ENCODE measurements around the gene RNLS.

Gene RNLS

DNA sequence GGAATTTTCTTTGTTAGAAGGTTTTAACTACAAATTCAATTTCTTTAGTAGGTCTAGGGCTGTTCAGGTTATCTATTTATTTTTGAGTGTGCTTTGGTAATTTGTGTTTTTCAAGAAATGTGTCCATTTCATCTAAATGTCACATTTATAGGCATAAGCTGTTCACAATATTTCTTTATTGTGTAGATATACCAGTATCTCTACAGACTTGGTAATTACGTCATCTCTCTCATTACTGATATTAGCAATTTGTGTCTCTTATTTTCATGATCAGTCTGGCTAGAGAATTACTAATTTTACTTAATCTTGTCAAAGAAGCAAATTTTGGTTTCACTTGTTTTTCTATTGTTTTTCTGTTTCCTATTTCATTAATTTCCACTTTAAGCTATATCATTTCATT lies 152.0 kb downstream of the RNLS start:
- no peak for DNase-seq (ENCODE audit: low read depth in 2 of 2)

DNA sequence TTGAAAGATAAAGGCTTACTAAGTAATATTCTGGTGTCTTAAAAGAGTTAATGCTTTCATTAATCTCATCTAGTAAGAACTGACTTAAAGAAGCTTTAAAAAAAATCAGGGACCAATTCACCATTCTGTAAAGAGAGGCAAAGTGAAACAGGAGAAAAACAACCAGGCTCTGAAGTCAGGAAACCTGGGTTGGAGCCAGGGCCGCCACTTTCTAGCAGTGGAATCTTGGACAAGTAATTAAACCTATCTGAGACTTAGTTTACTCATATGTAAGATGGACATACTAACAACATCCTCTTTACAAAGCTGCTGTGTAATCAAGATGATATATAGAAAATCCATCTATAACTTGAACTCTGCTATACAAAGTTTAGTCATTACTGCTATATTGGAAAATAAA lies 154.1 kb downstream of the RNLS start:
- no peak for DNase-seq (ENCODE audit: low read depth in 2 of 2)

DNA sequence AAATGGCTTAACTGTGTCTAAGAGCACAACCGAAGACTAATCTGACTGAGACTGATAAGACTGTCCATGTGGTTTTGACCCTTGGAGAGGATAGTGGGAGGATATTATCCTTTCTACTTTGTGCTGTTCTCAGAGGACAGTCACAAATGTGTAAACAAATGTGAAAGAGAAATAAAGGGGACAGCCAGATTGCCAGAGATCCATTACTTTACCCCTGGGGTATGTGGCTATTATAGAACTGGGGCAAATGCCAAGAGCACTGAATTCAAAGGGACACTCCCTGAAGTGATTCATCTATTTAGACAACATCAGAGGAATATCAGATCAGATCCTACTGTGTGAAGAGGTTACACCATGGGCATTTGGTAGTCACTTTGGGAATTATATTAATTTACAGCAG lies 154.7 kb downstream of the RNLS start:
- no peak for DNase-seq (ENCODE audit: low read depth in 2 of 2)

GRCh38 chr10:88427024-88427423 lies 156.1 kb downstream of the RNLS start:
- no peak for DNase-seq (ENCODE audit: low read depth in 2 of 2)

- no peak for DNase-seq (ENCODE audit: low read depth in 2 of 2)
Observed at GRCh38 chr10:88424881-88425280, 158.2 kb downstream of the RNLS start.

GRCh38 chr10:88423732-88424131 lies 159.4 kb downstream of the RNLS start:
- DNase-seq (ENCODE audit: low read depth in 2 of 2): no peak

DNA sequence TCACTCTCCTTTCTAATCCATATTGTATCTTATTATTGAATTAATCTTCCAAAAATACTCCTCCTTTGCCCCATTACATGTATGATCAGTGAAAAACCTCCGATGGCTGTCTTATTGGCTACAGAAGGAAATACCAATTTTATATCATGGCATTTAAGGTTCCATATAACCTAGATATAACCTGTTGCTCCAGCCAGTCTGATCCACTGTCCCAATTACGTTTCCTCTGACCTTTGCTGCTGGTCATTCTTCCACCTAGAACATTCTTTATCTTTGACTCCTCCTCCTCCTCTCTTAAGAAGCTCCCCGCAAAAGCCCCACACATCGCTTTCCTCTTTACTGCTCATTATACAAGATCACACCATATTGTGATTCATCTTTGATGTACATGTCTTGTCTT lies 161.5 kb downstream of the RNLS start:
- DNase-seq (ENCODE audit: low read depth in 2 of 2): no peak

GRCh38 chr10:88418871-88419270 lies 164.2 kb downstream of the RNLS start:
- no peak for DNase-seq (ENCODE audit: low read depth in 2 of 2)

DNA sequence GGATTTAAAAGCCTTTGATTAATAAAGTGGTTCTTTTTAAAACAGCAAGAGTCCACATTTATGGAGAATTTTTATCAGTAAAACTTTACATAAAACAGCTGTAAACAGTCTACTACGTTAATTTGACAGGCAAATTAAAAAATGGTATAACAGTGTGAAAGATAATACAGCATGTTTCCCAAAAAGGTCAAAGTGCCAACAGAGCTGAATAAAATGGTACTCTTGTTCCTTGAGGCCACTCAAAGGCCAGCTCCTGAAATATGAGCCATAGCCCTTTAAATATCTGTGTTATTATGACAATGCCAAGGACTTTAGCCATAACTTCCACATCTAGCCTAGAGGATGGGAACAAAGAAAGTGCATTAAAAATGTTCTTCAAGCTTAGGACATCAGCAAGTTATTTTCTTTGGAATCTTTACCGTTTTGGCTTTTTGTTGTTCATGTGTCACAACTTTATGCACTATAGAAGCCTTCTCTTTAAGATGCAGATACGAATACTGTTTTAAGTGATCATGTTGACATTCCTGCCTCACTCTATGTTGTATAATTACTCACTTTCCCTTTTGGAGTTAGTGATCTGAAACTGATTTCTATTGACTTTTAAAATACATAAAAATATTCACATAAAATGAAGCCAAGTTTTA lies 165.6 kb downstream of the RNLS start:
- DNase-seq (ENCODE audit: low read depth in 2 of 2): no peak

DNA sequence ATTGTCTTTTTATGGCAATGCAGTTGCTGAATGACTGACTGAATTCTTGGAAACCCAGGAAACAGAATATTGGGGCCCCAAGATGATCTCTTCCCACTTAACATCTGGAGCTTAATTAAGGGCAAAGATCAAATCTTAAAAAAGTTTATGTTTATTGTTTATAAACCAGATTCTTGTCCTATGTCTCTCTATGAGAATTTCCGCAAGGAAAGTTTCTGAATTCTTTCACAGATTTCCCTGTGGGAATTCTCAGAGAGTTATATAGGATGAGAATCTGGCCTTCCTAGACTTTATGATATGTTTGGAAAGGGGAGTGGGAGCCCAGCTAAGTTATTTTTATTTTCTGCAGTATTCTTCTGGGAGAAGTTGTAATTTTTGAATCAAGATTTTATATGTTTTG lies 166.3 kb downstream of the RNLS start:
- DNase-seq (ENCODE audit: low read depth in 2 of 2): no peak

DNA sequence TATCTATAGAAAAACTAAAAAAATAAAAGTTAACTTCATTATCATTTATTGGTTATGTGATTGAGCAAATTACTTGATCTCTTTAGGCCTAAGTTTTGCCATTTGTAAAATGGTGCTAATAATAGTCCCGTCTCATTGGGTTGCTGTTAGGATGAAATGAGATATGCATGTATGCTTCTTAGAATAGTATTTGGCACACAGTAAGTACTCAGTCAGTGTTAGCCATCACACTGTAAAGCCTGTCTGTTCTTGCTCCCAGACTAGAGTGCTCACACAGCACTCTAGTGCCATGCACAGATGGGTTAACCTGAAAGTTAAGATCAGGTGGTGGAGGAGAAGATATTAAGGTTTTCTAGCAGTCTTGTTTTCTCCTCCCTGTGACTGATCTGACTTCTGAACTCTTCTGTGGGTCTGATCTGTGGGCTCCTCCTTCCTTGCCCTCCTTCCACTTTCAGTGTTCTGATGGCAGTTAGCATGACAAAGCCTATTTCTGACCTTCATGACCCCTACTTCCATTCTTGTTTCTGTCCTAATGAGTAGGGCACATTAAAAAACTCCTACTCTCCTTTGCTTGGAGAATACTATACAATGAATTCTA lies 167.5 kb downstream of the RNLS start:
- no peak for DNase-seq (ENCODE audit: low read depth in 2 of 2)

GRCh38 chr10:88413412-88413811 lies 169.7 kb downstream of the RNLS start:
- DNase-seq (ENCODE audit: low read depth in 2 of 2): no peak

DNA sequence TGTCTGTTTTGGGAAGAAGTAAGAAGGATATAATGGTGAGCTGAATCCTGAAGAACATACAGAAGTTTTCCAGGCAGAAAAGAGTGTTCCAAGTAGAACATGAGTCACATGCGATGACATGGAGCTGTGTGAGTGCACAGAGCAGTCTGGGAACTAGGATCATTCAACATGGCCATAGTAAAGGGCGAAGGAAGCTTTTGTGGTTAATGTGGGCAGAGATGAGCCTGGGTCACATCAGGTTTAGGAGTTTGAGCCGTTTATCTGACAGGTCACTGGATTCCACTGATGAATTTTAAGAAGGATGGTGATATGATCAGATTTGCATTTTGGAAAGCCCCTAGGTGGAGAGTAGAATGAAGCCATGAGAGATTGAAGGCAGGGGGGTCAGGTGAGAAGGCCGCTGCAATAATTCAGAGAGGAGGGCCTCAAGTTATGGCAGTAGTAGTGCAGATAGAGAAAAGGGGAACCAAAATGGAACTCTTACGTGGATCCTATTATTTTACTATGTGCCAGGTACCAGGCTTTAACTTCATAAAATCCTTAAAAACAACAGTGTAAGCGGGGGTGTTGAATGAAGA lies 171.3 kb downstream of the RNLS start:
- DNase-seq (ENCODE audit: low read depth in 2 of 2): no peak

GRCh38 chr10:88409824-88410223 lies 173.3 kb downstream of the RNLS start:
- no peak for DNase-seq (ENCODE audit: low read depth in 2 of 2)

- no peak for DNase-seq (ENCODE audit: low read depth in 2 of 2)
Observed at GRCh38 chr10:88409236-88409635, 173.9 kb downstream of the RNLS start.

DNA sequence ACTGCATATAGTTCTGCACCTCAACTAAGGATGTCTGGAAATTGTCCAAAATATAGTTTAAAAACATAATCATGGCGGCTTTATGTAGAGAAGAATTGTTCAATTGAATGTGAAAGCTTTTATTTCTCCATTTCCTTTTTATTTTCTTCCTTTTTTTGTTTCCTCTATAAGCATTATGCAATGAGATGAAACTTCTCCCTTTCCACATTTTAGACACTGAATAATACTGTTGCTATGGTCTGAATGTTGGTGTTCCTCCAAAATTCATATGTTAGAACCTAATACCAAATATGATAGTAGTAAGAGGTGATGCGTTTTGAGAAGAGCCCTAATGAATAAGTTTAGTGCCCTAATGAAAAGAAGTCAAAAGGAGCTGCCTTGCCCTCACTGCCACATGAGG lies 175.0 kb downstream of the RNLS start:
- no peak for DNase-seq (ENCODE audit: low read depth in 2 of 2)

- no peak for DNase-seq (ENCODE audit: low read depth in 2 of 2)
Observed at GRCh38 chr10:88404133-88404532, 179.0 kb downstream of the RNLS start.

DNA sequence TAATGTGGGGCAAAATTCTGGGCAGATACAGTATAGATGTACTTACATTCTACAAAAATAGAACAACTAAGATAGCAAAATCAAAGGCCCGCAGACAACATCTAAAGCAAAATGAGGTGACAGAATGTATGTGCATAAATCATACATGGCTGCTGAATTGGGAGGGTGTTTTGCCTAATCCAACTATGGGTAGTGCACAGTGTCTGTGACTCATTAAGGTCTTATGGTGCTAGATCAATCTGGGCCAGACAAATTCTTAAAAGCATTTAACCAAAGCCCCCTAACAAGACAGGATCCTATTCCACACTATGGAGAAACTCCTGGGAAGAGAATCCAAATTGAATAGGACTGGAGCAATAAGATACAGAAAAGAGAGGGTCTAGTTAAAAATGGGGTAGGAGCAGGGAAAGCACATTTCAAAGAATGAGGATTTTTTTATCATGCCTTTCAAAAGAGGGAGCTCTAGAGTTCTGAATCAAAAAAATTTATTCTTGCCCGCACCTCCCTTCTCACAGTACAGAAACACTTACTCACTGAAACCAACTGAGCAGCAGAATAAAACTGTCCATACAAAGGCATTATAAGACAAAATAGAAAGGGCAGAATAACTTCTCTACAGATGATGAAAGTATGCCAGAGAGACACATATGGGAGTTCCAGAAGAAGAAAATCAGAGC lies 181.3 kb downstream of the RNLS start:
- no peak for DNase-seq (ENCODE audit: low read depth in 2 of 2)

DNA sequence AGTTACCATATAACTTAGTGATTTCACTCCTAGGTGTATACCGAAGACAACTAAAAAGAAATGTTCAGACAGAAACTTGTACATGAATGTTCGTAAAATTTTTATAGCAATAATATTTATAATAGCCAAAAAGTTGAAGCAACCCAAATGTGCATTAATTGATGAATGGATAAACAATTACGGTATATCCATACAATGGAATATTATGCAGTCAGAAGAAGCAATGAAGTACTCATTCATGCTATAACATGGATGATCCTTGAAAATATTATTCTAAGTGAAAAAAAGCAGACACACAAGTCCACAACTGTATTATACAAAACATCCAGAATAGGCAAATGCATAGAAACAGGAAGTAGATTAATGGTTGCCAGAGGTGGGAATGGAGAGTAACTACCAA lies 183.9 kb downstream of the RNLS start:
- no peak for DNase-seq (ENCODE audit: low read depth in 2 of 2)

- DNase-seq (ENCODE audit: low read depth in 2 of 2): no peak
Observed at GRCh38 chr10:88395677-88396076, 187.4 kb downstream of the RNLS start.

- no peak for DNase-seq (ENCODE audit: low read depth in 2 of 2)
Observed at GRCh38 chr10:88392222-88392621, 190.9 kb downstream of the RNLS start.

- DNase-seq (ENCODE audit: low read depth in 2 of 2): no peak
Observed at GRCh38 chr10:88390041-88390440, 193.1 kb downstream of the RNLS start.

GRCh38 chr10:88389456-88389855 lies 193.7 kb downstream of the RNLS start:
- DNase-seq (ENCODE audit: low read depth in 2 of 2): no peak

Data from stimulated activated CD8-positive, alpha-beta memory T cell treated with anti-CD3 and anti-CD28 coated beads, Interleukin-15, amount 100 ng/mL, for 4 hours (primary cell).